AG04450 (cell line): ENCODE results near the gene CCNC. TPM values are rescaled to one million over a fixed set of nuclear protein-coding genes. Genes with fewer than 3 reads are reported as not detected.

Experiments
- CTCF ChIA-PET: fragments of 300-600, 350-600 bp; formaldehyde crosslinking; extraction: SDS; loops from one replicate; lab custom pipeline; 2022; ENCODE audit warnings: antibody characterized with exemption, inconsistent platforms; lab: Charles Lee
- POLR2A ChIA-PET: fragments of 350-600 bp; formaldehyde crosslinking; extraction: SDS; loops from one replicate; lab custom pipeline; 2021; ENCODE audit warnings: antibody characterized with exemption, inconsistent platforms; lab: Yijun Ruan, JAX
- DNase-seq: peaks from one replicate; pipeline ENCODE4 v3.0.0-alpha.2; 2011; ENCODE audit warnings: low read depth, low spot score
- H3K27ac ChIP-seq: one replicate; pipeline ENCODE4 v1.5.1; 2012; ENCODE audit warnings: low read depth, low read length, control low read depth
- H3K27me3 ChIP-seq: one replicate; pipeline ENCODE4 v1.6.0; 2012; ENCODE audit warnings: low read length; ENCODE audit not compliant: control insufficient read depth, insufficient read depth
- H3K4me3 ChIP-seq: 2 replicates; pipeline ENCODE4 v1.5.1; 2011; ENCODE audit warnings: mild to moderate bottlenecking, low read depth, low read length, control low read depth
- H3K9me3 ChIP-seq: 2 replicates; pipeline ENCODE4 v1.5.1; 2012; ENCODE audit warnings: low read length; ENCODE audit not compliant: control insufficient read depth, insufficient read depth
- polyA plus RNA-seq: library from polyadenylated mRNA; depleted of rRNA; stranded (reverse); fragments of >200 nt; gene quantifications from 2 replicates; pipeline ENCODE4 v1.2.3, GENCODE V29; 2011
- TF ChIP-seq, protein P1 (sequence below): IDR thresholded peaks from 2 replicates; pipeline ENCODE4 v1.5.1; 2011; ENCODE audit warnings: low read depth, low read length, control low read depth, inconsistent platforms

The CCNC gene
- polyA plus RNA-seq, 1 experiment, result 68.4 TPM

GRCh38 chr6:99520855-99521632 lies 47.4 kb downstream of the CCNC start:
- H3K9me3 ChIP-seq, result no peaks in the 10 kb centered on the region
- H3K4me3 ChIP-seq, result peak overlapping the region; percentile 96
- DNase-seq, result peak; percentile 52
- ChIA-PET CTCF (interaction anchor here (0.7 to 3.5 kb wide), 13 partner anchors 10 to 226 kb away, joined by 3 to 29 read pairs (median 5); partner anchors contain the start of gene CCNC), POLR2A (interaction anchor here (1.5 to 2.1 kb wide), 2 partner anchors 47 to 128 kb away, joined by 5 to 12 read pairs; partner anchors contain the start of gene CCNC)
- peak overlapping the region; percentile 80 for H3K27ac ChIP-seq
- no peaks in the 10 kb centered on the region for H3K27me3 ChIP-seq
- TF ChIP-seq, protein P1, sequence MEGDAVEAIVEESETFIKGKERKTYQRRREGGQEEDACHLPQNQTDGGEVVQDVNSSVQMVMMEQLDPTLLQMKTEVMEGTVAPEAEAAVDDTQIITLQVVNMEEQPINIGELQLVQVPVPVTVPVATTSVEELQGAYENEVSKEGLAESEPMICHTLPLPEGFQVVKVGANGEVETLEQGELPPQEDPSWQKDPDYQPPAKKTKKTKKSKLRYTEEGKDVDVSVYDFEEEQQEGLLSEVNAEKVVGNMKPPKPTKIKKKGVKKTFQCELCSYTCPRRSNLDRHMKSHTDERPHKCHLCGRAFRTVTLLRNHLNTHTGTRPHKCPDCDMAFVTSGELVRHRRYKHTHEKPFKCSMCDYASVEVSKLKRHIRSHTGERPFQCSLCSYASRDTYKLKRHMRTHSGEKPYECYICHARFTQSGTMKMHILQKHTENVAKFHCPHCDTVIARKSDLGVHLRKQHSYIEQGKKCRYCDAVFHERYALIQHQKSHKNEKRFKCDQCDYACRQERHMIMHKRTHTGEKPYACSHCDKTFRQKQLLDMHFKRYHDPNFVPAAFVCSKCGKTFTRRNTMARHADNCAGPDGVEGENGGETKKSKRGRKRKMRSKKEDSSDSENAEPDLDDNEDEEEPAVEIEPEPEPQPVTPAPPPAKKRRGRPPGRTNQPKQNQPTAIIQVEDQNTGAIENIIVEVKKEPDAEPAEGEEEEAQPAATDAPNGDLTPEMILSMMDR, result peak; percentile 91

- H3K27me3 ChIP-seq, result no peaks in the 10 kb centered on the region
- no peaks in the 10 kb centered on the region for H3K9me3 ChIP-seq
- no peak for DNase-seq
- POLR2A ChIA-PET, result interaction anchor here (0.7 kb wide), 1 partner anchor 22 kb away, joined by 3 read pairs; no protein-coding TSS in a partner anchor
- H3K27ac ChIP-seq, result no peak overlapping the region
- TF ChIP-seq, protein P1, result no peak
- H3K4me3 ChIP-seq, result no peak overlapping the region
- CTCF ChIA-PET, result interaction anchor here (0.6 to 3.5 kb wide), 9 partner anchors 8 to 189 kb away, joined by 3 to 29 read pairs (median 3); no protein-coding TSS in a partner anchor
Measured at GRCh38 chr6:99519446-99519845, 49.0 kb downstream of the CCNC start.

GRCh38 chr6:99514089-99514488 lies 54.4 kb downstream of the CCNC start:
- TF ChIP-seq, protein P1, result no peak
- no peaks in the 10 kb centered on the region for H3K9me3 ChIP-seq
- CTCF ChIA-PET, result interaction anchor here (0.8 kb wide), 1 partner anchor 75 kb away, joined by 3 read pairs; no protein-coding TSS in a partner anchor
- DNase-seq, result no peak
- POLR2A ChIA-PET, result interaction anchor here (0.5 to 1.2 kb wide), 2 partner anchors 10 to 120 kb away, joined by 3 to 5 read pairs; partner anchors contain the start of gene COQ3
- H3K4me3 ChIP-seq, result peak overlapping the region; percentile 77
- no peaks in the 10 kb centered on the region for H3K27me3 ChIP-seq
- H3K27ac ChIP-seq, result no peak overlapping the region

DNA sequence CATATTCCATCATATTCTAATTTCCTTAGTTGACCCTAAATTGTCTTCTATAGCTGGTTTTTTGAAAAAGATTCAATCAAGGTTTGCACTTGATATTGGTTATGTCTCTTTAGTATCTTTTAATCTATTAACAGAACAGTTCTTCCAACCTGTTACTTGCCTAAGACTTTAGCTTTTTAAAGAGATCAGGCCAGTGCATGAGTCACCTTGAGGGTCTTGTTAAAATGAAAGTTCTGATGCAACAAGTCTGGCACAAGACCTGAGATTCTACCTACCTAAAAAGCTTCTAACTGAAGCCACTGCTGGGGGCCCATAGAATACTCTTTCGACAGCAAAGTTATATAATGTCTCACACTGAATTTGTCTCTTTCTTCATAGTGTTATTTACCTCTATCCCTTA lies 56.4 kb downstream of the CCNC start:
- Histone ChIP-seq H3K9me3 (no peaks in the 10 kb centered on the region), H3K4me3 (no peak overlapping the region), H3K27me3 (no peaks in the 10 kb centered on the region), H3K27ac (no peak overlapping the region)
- POLR2A ChIA-PET, result no interaction called here
- CTCF ChIA-PET, result interaction anchor here (1.6 to 3.0 kb wide), 2 partner anchors 8 to 234 kb away, joined by 4 to 29 read pairs; no protein-coding TSS in a partner anchor
- DNase-seq, result no peak
- TF ChIP-seq, protein P1, result no peak

GRCh38 chr6:99507648-99508047 lies 60.8 kb downstream of the CCNC start:
- ChIA-PET CTCF (interaction anchor here (1.0 kb wide), 1 partner anchor 13 kb away, joined by 3 read pairs; no protein-coding TSS in a partner anchor), POLR2A (no interaction called here)
- TF ChIP-seq, protein P1, result no peak
- no peaks in the 10 kb centered on the region for H3K27me3 ChIP-seq
- DNase-seq, result no peak
- no peak overlapping the region for H3K27ac ChIP-seq
- H3K9me3 ChIP-seq, result no peaks in the 10 kb centered on the region
- no peak overlapping the region for H3K4me3 ChIP-seq
